Stimulated activated naive CD4-positive, alpha-beta T cell treated with Interleukin-2 at 50 U/mL for 16 hours (primary cell): Measurements from ENCODE around the gene SGMS1.
"Not testable (repeated sequence)": the region's sequence is repeated elsewhere in the genome, so short reads cannot be mapped to it uniquely, and the experiment has no call there.

Experiments used
- DNase-seq: peaks from one replicate; lab custom pipeline; 2025; lab: John Stamatoyannopoulos, UW

The SGMS1 gene

DNA sequence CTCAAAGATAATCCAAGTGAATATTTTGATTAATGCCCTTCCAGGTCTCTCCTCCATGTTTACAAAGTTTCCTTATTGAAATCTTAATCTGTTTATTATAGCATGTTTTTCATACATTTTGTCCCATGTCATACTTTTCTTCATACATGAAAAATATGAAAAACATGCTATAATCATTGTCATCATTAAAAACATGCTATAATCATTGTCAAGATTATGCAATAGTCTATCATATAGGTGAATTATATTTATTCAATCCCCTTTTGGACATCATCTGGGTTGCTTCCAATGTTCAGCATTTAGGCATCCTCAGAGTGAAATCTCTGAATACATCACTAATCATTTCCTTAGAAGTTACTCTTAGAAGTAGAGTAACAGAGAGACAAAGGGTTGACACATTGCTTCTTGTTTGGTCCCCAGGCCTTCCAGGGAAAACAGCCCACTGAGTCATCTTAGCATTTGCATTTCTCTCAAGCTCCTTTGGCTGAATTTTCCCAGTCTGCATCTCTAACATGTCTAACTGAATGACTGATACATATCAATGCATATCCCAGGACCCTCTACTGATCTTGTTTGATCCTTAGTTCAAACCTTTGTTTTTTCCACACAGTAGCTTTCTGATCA lies 87.0 kb downstream of the SGMS1 start:
- no peak for DNase-seq

GRCh38 chr10:50534748-50535376 lies 88.9 kb downstream of the SGMS1 start:
- not testable (repeated sequence) for DNase-seq

DNA sequence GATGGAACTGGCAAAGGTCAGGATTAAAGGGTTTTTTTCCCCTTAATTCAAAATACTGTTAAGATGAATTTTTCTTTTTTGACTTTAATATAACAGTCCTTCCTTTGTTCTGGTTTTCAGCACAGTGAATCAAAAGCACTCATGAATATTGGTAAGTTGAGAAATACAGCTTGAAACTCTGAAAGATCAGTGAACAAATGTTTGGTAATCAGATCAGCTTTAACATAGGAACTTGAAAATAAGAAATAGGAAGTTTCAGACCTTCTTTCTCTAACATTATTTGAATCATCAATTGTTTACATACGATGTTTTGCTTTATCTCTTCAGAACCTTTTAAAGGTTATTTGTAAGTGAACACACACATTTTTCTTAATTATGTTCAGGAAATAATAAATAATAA lies 90.5 kb downstream of the SGMS1 start:
- DNase-seq = no peak

- DNase-seq = no peak
Observed at GRCh38 chr10:50531388-50532077, 92.2 kb downstream of the SGMS1 start.

DNA sequence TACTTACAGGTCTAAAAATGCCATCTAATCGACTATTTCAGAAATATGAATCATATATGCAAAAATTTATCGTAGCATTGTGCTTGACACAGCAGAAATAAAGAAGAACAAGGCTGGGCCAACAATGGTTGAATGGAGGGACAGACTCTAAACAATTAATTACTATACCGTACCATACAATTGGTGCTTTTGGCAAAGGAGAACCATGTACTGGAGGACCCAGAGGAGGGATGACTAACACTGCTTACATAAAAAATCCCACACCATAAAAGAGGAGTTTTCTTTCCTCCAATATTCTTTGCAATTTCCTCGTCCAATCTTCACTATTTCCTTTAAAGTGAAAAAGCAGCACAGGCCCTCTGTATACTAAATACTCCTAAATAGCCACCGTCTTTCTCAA lies 94.1 kb downstream of the SGMS1 start:
- DNase-seq = no peak

- DNase-seq = no peak
Observed at GRCh38 chr10:50528206-50528605, 95.5 kb downstream of the SGMS1 start.

DNA sequence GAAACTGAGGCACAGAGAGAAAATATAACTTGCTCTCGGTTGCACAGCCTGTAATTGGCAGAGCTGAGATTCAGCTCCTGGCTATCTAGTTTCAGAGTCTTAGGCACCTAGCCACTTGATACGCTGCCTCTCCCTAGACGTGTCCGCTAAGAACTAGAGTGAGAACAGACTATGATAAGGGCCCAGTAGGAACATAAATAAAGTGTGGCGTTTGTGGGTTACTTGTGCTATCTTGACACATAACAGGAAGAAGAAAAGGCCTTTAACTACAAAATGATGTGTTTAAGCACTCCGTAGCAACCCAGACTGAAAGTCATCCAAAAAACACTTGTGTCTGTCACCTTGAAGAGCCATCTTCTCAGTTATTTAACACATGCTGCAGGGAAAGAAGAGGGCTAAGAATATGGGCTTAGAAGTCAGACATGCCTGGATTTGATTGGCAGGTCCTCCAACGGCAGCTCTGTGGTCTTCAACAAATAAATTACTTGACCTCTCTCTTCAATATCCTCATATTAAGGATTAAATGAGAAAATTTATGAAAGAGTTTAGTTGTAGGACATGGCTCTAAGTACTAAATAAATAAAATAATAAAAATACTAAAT lies 96.2 kb downstream of the SGMS1 start:
- DNase-seq = no peak

- DNase-seq = no peak
Observed at GRCh38 chr10:50526185-50526584, 97.6 kb downstream of the SGMS1 start.

DNA sequence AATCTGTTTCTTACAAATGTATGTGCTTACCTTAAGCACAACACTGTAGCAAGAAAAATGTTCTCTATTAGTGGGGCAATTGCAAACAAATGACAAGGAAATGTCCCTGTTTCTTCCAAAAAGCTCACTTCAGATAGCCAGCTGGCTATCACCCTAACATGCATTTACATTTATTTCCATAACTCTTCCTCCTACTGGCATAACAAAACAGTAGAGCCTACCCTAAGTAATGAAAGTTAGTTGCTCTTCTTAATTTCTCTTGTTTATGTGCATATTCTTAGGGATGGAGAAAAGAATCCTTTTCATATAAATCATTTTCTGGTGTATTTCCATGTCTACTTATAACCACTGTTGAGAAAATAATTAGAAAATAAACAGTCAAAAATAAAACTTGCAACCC lies 100.4 kb downstream of the SGMS1 start:
- no peak for DNase-seq

DNA sequence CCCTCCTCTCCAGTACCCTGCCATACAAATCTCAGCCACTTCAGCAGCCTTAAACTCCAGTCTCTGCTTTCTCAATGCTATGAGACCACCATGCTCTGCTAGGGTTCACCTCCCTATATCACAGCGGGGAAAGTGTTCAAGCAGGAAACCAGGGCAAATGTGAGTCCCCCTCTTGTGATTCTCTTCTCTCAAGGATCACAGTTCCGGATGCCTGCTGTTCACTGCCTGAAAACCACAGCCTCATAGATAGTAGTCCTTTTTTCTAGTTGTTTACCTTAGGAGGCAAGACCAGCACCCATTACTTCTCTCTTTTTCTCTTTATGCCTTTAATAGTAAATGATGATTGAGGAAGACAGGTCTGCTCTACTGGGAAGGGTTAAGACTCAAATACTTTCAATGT lies 100.8 kb downstream of the SGMS1 start:
- no peak for DNase-seq

GRCh38 chr10:50520115-50520514 lies 103.6 kb downstream of the SGMS1 start:
- no peak for DNase-seq

DNA sequence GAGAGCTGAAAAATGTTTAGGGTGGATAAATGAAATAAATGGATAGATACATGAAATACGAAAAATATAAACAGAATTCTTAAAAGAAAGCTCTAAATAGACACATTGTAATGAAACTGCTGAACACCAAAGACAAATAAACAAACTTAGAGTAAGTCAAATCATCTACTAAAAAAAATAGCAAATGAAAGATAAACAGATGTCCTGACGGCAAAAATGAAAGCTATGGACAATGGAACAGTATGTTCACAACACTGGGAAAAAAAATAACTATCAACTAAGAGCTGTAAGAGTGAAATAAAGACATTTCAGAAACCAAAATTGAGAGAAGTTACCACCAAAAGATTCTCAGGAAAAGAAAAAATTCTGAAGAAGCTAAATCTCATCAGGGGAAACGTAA lies 106.1 kb downstream of the SGMS1 start:
- DNase-seq = no peak

GRCh38 chr10:50516171-50516570 lies 107.6 kb downstream of the SGMS1 start:
- no peak for DNase-seq

DNA sequence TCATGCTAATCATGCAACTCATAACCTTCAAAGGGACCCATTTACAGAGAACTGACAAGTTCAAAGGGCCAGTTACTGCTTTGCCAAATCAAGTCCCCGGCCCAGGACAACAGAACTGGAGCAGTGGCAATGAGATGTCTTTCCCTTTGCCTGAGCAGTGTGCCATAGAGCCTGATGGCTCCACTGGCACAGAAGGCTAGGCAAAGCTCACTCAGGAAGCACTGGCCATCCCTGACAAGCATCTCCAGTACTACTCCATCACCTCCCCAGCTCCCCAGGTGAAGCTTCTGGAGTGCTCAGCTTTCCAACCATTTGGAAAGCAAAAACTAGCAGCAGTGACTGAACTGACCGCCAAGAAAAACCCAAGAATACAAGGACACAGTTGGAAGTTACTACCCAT lies 108.3 kb downstream of the SGMS1 start:
- DNase-seq = no peak

- DNase-seq = no peak
Observed at GRCh38 chr10:50514995-50515394, 108.8 kb downstream of the SGMS1 start.

DNA sequence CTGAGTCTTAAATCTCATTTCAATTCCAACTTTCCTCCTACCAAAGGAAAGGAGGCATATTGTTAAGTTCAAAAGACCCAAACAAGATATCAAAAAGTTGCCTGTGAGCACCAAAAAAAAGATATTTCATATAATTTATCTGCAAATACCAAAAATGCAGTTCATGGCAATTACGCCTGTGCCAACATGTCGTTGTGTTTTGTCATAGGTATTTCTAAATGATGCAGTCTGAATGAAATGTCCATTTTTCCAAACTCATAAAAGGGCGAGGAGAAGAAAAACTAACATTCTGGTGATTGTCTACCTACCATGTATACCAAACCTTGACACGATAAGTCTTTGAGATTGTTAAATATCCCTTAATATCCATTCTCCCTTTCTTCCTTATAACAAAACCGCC lies 109.8 kb downstream of the SGMS1 start:
- no peak for DNase-seq

DNA sequence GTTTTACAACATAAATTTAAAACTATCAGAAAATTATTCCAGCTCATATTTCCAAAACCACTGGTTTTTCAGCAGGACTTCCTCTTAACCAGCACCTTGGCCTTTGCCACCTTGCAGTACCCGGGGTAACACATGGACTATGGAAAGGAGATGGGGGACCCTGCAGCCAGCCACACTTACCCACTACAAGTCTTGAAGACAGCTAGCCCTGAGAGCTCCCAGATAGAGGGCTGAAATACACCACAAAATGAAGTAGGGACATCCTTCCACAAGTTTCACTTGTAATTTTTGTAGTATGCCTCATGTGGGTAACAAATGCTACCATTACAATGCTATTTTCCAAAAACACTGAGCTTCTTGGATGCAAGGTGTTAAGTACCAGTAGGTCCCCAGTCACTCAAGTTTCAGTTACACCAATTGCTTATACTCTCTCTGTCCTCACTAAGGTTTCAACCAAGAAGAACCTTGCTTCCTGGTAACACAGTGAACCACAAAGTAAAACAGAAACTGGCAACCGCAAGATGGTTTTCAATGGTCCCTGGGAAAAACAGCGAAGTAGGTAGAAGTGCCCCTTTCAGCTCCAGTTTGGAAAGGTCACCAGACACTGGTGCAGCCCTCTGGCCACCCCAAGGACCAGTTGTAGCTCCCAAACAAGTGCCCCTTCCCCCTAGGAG lies 110.9 kb downstream of the SGMS1 start:
- no peak for DNase-seq

- DNase-seq = no peak
Observed at GRCh38 chr10:50512214-50512595, 111.6 kb downstream of the SGMS1 start.

DNA sequence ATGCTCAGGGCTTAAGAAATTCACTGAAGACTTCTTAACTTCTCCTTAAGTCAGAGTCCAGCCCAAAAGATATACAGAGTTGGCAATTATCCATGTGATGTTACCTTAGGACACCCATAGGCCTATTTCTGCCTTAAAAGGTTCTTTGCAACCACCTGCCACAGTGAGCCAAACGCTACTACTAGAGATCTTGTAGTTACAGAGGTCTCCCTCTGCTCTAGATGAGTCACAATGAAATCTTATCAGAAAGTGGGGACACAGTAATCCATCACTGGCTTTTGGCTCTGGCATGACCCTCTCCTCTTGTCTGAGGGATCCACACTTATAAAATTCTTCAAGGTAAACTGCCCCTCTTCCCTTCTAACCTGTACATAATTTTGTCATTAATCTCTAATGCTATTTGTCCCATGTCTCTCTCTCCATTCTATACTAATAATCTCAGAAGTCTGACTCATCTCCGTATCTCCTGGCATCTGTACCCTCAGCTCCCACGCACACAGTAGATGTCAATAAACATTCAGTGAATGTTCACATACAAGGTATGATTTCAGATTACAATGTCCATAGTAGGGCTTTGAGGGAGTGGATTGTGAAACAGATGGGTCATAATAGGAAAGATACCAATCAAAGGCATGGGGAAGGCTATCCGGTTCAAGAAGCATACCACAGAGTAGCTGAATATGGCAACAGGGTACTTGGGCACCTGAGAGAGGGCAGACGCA lies 112.1 kb downstream of the SGMS1 start:
- peak; percentile 46 for DNase-seq

DNA sequence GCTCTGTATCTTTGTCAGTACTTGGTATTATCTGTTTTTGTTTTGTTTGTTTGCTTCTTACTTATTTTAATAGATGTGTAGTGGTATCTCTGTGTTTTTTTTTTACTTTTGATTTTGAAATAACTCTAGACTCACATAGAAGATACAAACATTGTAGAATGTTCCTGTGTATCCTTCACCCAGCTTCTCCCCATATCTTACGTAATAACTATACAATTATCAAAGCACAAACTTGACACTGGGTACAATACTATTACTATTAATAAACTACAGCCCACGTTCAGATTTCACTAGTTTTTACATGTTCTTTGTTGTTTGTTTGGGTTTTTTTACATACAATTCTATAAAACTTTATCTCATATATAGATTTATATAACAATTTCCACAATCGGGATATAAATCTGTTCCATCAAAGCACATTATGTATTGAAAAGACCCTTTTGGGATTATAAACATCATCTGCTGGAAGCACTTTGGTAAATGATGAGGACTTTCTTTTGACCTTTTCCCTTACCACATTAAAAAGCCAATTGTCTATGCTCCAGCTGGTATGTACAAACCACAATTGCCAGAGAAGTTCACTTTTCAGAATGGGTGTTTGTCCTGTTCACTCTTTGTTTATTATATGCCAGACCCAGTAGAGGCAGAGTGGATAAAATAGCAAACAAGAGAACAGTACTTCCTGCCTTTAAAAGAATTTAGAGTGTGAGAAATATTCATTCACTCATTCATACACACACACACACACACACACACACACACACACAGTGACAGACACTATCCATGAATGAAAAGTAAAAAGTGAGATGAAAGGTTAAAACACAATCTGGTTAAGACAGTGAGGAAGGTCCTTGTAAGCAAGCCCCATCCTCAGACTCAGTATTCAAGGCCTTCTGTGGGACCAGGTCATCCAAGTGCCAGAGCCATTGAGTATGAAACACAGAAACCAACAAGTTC lies 113.0 kb downstream of the SGMS1 start:
- DNase-seq = no peak
